Hepatocyte (in vitro differentiated cells): ENCODE data around the gene SLC5A5. TPM values are rescaled to one million over a fixed set of nuclear protein-coding genes. Genes with fewer than 3 reads are reported as not detected.

ENCODE experiments used
- DNase-seq: peaks from one replicate; pipeline ENCODE4 v3.0.0-alpha.2; 2016; ENCODE audit warnings: low spot score
- H2AFZ ChIP-seq: fragments of 200-600 bp; sonication (generic); 2 replicates; pipeline ENCODE4 v1.6.0; 2016; ENCODE audit warnings: antibody characterized with exemption, mild to moderate bottlenecking
- H3K27ac ChIP-seq: fragments of 200-600 bp; sonication (generic); 2 replicates; pipeline ENCODE4 v1.5.1; 2016; ENCODE audit warnings: mild to moderate bottlenecking
- H3K27me3 ChIP-seq: fragments of 200-600 bp; sonication (generic); 2 replicates; pipeline ENCODE4 v1.6.1; 2016
- H3K36me3 ChIP-seq: fragments of 200-600 bp; sonication (generic); replicated peaks from 2 replicates; pipeline ENCODE4 v1.5.1; 2016; ENCODE audit warnings: low read depth; ENCODE audit not compliant: insufficient read depth
- H3K4me1 ChIP-seq: fragments of 200-600 bp; sonication (generic); 2 replicates; pipeline ENCODE4 v1.5.1; 2016; ENCODE audit warnings: mild to moderate bottlenecking, moderate library complexity; ENCODE audit not compliant: insufficient read depth
- H3K4me2 ChIP-seq: fragments of 200-600 bp; sonication (generic); 2 replicates; pipeline ENCODE4 v1.6.0; 2016
- H3K4me3 ChIP-seq: fragments of 200-600 bp; sonication (generic); 2 replicates; pipeline ENCODE4 v1.5.1; 2016; ENCODE audit warnings: mild to moderate bottlenecking
- H3K79me2 ChIP-seq: fragments of 200-600 bp; sonication (generic); 2 replicates; pipeline ENCODE4 v1.6.0; 2017; ENCODE audit warnings: mild to moderate bottlenecking
- H3K9me2 ChIP-seq: fragments of 200-600 bp; sonication (generic); replicated peaks from 2 replicates; pipeline ENCODE4 v1.6.0; 2017; ENCODE audit warnings: mild to moderate bottlenecking; ENCODE audit not compliant: insufficient read depth
- H3K9me3 ChIP-seq: fragments of 200-600 bp; sonication (generic); 2 replicates; pipeline ENCODE4 v1.5.1; 2016; ENCODE audit warnings: low read depth, mild to moderate bottlenecking
- H4K20me1 ChIP-seq: fragments of 200-600 bp; sonication (generic); 2 replicates; pipeline ENCODE4 v1.6.0; 2016; ENCODE audit warnings: mild to moderate bottlenecking; ENCODE audit not compliant: insufficient read depth, poor library complexity, severe bottlenecking
- EZH2 ChIP-seq: fragments of 200-600 bp; sonication (generic); IDR thresholded peaks from 2 replicates; pipeline ENCODE4 v1.6.1; 2016; ENCODE audit warnings: antibody characterized with exemption, mild to moderate bottlenecking, borderline replicate concordance
- EZH2phosphoT487 ChIP-seq: fragments of 200-600 bp; sonication (generic); IDR thresholded peaks from one replicate; pipeline ENCODE4 v1.6.1; 2018; ENCODE audit warnings: antibody characterized with exemption, mild to moderate bottlenecking, low read depth, moderate library complexity; ENCODE audit not compliant: unreplicated experiment, severe bottlenecking
- WGBS: methylation state at CpG from one replicate; pipeline ENCODE4 v1.1.6; 2016; ENCODE audit warnings: low lambda C conversion rate; ENCODE audit errors: missing lambda C conversion rate; 5-methylcytosine and 5-hydroxymethylcytosine counted together
- polyA plus RNA-seq: library from polyadenylated mRNA; unstranded; fragments of >200 nt; fragmentation: Nextera tagmentation; extraction: Ambion mirVana; gene quantifications from 2 replicates; pipeline ENCODE4 v1.2.1, GENCODE V29; 2016
- total RNA-seq: library from RNA; depleted of rRNA; stranded (reverse); fragments of >200 nt; gene quantifications from 2 replicates; pipeline ENCODE4 v1.2.3, GENCODE V29; 2014
- TF ChIP-seq, protein P1 (sequence below): fragments of 200-600 bp; sonication (generic); IDR thresholded peaks from 2 replicates; pipeline ENCODE4 v1.5.1; 2016; ENCODE audit warnings: antibody characterized with exemption, mild to moderate bottlenecking; ENCODE audit not compliant: poor library complexity

The SLC5A5 gene
- total and polyA plus RNA-seq, 2 experiments from 2014 or later = 0.03 TPM; not detected in 1

DNA sequence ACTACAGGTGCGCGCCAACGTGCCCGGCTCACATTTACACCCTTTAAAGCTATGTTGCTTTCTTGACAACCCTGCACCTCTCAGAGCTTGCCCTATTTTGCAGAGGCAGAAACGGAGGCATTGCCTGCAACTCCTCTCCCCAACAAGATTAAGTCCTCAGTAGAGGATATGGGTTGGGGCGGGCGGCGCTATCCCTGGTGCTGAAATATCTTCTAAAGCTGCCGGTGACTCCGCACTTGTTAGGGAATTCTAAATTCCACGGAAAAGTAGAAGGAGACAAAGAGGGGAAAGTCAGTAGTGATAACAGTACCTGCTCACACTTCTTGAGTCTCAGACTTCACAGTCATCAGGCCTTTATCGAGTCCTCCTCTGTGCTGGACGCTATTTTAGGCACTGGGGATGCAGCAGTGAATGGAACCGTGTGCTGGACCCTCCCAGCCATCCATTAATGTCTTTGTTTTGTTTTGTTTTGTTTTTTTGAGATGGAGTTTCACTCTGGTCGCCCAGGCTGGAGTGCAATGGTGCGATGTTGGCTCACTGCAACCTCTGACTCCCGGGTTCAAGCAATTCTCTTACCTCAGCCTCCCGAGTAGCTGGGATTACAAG, 18.0 kb downstream of the SLC5A5 start:
- DNase-seq = peak; percentile 79
- H3K4me2 ChIP-seq = no peak overlapping the region
- no peak overlapping the region for H3K27ac ChIP-seq
- H3K27me3 ChIP-seq = no peaks in the 10 kb centered on the region
- H4K20me1 ChIP-seq = no peaks in the 10 kb centered on the region
- H3K9me2 ChIP-seq = no peaks in the 10 kb centered on the region
- H3K36me3 ChIP-seq = no peaks in the 10 kb centered on the region
- 29% methylated on average over 18 of the region's 18 CpGs for WGBS
- H2AFZ ChIP-seq = no peak overlapping the region
- H3K4me3 ChIP-seq = no peak overlapping the region
- no peaks in the 10 kb centered on the region for H3K4me1 ChIP-seq
- H3K9me3 ChIP-seq = no peaks in the 10 kb centered on the region
- TF ChIP-seq, protein P1, sequence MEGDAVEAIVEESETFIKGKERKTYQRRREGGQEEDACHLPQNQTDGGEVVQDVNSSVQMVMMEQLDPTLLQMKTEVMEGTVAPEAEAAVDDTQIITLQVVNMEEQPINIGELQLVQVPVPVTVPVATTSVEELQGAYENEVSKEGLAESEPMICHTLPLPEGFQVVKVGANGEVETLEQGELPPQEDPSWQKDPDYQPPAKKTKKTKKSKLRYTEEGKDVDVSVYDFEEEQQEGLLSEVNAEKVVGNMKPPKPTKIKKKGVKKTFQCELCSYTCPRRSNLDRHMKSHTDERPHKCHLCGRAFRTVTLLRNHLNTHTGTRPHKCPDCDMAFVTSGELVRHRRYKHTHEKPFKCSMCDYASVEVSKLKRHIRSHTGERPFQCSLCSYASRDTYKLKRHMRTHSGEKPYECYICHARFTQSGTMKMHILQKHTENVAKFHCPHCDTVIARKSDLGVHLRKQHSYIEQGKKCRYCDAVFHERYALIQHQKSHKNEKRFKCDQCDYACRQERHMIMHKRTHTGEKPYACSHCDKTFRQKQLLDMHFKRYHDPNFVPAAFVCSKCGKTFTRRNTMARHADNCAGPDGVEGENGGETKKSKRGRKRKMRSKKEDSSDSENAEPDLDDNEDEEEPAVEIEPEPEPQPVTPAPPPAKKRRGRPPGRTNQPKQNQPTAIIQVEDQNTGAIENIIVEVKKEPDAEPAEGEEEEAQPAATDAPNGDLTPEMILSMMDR = no peak
- TF ChIP-seq EZH2 = no peak
- no peak for TF ChIP-seq EZH2phosphoT487
- H3K79me2 ChIP-seq = no peaks in the 10 kb centered on the region

DNA sequence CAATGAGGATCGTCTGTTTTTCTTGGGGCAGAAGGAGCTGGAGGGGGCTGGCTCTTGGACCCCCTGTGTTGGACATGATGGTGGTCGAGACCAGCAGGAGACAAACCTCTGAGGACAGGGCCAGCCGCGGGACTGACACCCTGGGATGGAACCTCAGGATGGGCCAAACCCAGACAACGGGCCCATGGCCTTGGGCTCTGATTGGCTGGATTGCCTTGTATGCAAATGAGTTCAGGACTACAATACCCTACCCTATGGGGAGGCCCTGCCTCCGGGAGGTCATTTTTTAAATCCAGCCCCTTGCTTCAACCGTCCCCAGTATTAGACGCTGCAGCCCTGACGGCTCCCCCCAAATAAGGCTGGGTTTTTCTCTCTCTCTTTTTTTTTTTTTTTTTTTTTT, 22.0 kb downstream of the SLC5A5 start:
- no peak for DNase-seq
- Histone ChIP-seq H3K27ac (no peak overlapping the region), H2AFZ (no peak overlapping the region), H4K20me1 (no peaks in the 10 kb centered on the region), H3K9me3 (no peaks in the 10 kb centered on the region), H3K4me1 (no peaks in the 10 kb centered on the region), H3K36me3 (no peaks in the 10 kb centered on the region), H3K79me2 (no peaks in the 10 kb centered on the region), H3K4me2 (no peak overlapping the region), H3K4me3 (no peak overlapping the region), H3K27me3 (no peaks in the 10 kb centered on the region), H3K9me2 (no peaks in the 10 kb centered on the region)
- 84% methylated on average over 9 of the region's 9 CpGs for WGBS
- TF ChIP-seq EZH2phosphoT487 = no peak
- TF ChIP-seq, protein P1 = no peak
- no peak for TF ChIP-seq EZH2

DNA sequence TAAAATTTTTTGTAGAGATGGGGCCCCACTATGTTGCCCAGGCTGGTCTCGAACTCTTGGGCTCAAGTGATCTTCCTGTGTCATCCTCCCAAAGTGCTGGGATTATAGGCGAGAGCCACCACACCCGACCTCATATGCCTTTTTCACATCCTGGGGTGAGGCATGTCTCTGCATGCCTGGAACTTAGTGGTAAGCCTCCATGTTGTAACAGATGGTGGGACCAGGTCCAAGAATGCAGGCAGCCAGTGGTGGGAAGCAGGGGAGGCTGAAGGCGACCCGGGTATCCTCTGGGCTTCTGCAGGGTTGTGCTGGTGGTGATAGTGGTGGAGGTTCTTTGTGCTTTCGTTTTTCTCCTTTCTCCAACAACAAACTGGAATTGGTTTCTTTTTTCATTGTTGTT, 31.0 kb downstream of the SLC5A5 start:
- H3K27me3 ChIP-seq = no peaks in the 10 kb centered on the region
- H2AFZ ChIP-seq = no peak overlapping the region
- no peaks in the 10 kb centered on the region for H3K9me2 ChIP-seq
- no peak overlapping the region for H3K27ac ChIP-seq
- no peaks in the 10 kb centered on the region for H4K20me1 ChIP-seq
- WGBS = 84% methylated on average over 6 of the region's 6 CpGs
- no peak overlapping the region for H3K4me2 ChIP-seq
- H3K4me3 ChIP-seq = no peak overlapping the region
- no peaks in the 10 kb centered on the region for H3K9me3 ChIP-seq
- H3K79me2 ChIP-seq = no peaks in the 10 kb centered on the region
- H3K36me3 ChIP-seq = no peaks in the 10 kb centered on the region
- no peaks in the 10 kb centered on the region for H3K4me1 ChIP-seq
- no peak for TF ChIP-seq EZH2
- no peak for TF ChIP-seq EZH2phosphoT487
- TF ChIP-seq, protein P1 = no peak
- no peak for DNase-seq
